DMS79 treated with DMSO at 0.1 percent for 48 hours (cell line): ENCODE data around the gene SCEL.

Experiments
- DNase-seq: peaks from one replicate; lab custom pipeline; 2025; lab: John Stamatoyannopoulos, UW

SCEL gene

DNA sequence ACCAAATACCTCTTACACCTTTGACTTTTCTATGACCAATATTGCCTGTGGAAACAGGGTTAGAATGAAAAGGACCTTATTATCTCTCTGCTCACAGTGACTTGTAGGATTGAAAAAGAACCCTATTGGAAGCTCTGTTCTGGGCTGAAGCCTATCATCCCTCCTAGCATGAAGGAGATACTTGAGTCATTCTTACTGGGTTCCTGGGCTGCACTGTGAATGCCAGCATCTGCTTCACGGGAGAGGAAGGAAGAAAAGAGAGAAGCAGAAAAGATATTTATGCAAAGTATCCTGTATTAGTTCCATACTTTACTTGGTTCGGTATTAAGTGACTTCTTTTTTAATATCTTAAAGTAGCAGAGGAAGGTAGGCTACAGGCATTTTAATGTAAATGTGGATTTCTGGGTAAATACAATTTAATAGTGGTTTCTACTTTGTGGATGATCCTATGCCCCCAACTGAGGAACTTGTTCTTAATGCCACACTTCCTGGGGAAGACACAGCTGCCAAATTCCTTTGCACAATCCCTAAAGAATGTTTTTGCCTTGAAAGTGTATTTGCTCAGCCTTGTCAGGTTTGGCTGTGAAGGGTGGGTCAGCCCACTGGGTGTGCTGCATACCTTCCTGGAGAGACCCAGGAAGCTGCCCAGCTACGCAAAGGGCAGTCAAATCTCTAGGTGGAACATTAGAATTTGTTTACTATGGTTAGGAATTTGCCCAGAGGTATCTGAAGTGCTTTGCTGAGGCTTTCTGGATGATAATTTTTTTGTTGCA lies 13.7 kb upstream of the SCEL start:
- no peak for DNase-seq

DNA sequence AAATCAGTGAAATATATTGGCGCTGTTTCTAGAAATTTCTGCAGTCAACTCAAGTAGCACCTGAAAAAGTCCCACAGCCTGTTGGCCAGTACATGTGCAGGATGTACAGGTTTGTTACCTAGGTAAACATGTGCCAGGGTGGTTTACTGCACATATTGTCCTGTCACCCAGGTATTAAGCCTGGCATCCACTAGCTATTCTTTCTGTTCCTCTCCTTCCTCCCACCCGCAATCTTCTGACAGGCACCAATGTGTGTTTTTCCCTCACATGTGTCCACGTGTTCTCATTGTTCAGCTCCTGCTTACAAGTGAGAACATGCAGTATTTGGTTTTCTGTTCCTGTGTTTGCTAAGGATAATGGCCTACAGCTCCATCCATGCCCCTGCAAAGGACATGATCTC lies 13.1 kb upstream of the SCEL start:
- no peak for DNase-seq

DNA sequence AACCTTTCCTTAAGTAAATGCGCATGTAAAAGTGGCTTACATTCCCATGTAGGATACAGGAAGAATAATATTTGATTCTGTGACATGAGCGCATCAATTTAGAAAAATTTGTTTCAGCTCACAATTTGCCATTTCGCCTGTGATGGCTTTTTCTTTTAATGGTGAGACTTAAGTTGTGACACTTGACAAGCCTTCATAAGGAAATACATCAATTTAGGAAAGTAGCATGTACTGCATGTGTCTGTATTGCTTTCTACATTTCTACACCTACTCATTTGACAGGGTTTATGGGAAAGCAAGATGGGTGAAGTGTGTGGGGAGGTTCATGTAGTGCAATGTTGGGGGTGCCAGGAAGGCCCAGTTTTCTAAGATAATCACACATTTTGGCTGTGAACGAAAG lies 12.1 kb upstream of the SCEL start:
- DNase-seq: no peak

DNA sequence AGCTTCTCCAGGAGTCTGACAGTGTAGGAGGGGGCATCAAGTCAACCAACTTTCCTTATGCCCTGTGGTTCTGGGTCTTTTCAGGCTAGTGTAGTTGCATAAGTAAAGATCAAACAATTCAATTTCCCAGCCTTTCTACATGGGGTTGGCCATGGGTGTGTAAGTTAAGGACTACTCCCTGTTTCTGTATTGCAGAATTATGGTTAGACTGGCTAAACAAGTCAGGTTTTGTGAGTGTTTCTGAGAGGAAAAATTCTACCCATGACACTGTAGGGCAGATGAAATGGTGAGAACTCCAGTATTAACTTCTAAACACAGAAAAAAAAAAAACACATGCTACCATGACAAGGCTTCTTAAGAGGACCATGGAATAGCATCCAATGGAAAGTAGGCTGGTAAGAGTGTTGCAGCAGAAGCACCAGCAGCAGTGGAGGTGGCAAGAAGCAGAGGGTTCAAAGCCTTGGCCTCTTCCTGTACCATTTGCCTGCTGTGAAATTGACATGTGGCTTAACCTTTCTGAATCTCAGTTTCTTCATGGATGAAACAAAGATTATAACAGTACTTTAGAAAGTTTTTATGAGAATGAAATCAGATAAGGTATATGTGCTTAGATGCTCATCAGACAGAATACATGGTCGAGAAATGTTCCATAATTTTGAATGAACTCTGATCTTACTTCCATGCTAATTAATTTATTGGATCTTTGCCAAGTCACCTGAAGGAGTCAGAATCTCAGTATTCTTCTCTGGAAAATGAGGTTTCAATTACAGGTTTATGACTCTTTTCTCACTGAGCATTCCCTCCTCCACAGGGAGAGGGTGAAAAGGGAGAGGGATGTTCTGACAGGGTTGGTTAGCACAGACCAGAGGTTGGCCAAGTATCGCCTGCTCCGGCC lies 11.4 kb upstream of the SCEL start:
- no peak for DNase-seq

DNA sequence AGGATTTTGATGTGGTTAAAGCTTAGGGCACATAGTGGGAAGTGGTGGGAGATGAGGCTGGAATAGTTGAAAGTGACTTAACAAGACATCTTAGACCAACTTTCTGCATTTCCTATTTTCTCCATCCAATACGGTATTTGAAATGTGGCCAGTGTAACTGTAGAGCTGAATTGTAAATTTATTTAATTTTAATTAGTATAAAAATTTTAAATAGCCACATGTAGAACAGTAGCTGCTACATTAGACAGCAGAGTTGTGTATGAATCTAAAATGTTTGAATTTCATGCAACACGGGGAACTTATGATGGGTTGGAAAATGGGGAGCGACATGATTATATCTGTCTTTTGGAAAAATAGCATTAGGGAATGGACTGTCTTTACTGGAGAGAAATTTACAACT lies 7.1 kb upstream of the SCEL start:
- no peak for DNase-seq

DNA sequence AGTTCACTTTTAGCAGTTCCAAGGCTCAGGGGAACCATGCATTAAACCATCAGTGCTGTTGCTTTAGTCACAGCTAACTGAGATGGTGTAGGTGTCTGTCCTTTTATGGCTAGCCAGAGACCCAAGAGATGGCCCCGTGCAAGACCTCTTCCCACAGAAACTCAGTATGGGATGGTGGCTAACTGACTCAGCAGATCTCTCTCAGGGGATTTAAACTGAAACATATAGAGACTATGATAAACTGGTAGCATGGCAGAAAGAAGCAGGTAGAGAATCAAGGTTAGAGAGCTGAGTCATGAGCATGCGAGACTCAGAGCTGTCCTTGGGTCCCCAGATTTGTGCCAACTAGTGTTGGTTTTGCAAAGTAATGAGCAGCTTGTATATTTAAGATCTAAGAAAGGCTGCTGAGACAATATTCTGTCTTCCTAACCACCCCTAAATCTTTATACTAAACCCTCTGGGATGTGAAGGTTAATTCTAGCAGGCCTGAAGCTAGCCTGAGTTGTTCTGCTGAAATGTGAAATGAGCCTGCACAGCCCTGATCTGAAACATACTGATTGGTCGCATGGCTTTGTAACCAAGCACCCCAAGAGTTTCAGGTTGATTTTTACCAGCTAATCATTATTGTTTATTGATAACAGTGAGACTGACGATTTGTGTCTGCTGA lies 6.5 kb upstream of the SCEL start:
- no peak for DNase-seq

DNA sequence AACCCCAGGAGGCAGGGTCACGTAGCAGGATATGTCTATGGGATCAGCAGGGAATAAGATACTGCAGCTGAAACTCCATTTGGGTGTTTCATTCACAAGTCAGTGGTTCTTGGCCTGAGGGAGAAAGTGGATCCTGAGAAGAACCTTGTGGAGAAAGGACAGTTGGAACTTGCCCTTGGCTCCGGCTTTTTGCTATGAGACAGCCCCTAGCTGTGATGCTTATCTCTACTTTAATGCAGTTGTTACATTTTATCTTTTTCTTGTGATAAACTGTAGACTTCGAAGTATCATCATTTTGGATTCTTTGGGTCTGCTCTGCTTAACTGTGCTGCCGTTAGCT lies 6.0 kb upstream of the SCEL start:
- DNase-seq: no peak

DNA sequence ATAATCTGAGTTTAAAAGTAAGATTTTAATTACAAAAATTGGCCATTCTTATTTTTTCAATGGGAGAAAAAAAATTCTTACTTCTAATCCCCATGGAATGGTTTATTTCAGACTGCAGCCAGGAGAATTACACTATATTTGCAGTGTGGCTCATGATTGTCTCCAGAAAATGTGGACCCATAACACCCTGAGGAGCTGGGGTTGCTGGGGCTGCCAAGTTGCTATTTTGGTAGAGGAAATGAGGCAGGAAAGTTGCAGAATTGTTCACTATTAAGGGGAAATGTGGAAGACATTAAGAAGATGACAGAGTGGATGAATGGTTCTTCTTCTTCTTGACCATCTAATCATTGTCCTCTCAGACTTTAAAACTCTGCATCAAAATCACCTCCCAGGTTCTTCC lies 4.6 kb upstream of the SCEL start:
- DNase-seq: no peak

DNA sequence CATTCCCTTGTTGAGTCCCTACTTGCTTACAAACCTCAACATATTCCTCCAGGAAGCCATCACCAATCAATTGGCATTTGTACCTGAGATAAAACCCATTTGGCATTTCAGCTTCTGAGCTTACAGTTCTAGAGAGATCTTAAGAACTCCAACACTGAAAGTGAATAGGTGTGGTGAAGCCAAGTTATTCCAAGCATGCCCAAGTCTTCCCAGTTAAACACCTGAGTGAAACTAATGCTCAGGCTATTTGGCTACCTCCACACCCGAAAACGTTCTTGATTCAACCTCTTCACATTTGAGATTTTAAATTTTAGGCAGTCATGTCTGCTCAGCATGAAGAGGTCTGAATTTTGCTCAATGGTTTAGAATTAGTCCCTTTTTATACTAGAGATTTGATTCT lies 2.5 kb upstream of the SCEL start:
- no peak for DNase-seq

DNA sequence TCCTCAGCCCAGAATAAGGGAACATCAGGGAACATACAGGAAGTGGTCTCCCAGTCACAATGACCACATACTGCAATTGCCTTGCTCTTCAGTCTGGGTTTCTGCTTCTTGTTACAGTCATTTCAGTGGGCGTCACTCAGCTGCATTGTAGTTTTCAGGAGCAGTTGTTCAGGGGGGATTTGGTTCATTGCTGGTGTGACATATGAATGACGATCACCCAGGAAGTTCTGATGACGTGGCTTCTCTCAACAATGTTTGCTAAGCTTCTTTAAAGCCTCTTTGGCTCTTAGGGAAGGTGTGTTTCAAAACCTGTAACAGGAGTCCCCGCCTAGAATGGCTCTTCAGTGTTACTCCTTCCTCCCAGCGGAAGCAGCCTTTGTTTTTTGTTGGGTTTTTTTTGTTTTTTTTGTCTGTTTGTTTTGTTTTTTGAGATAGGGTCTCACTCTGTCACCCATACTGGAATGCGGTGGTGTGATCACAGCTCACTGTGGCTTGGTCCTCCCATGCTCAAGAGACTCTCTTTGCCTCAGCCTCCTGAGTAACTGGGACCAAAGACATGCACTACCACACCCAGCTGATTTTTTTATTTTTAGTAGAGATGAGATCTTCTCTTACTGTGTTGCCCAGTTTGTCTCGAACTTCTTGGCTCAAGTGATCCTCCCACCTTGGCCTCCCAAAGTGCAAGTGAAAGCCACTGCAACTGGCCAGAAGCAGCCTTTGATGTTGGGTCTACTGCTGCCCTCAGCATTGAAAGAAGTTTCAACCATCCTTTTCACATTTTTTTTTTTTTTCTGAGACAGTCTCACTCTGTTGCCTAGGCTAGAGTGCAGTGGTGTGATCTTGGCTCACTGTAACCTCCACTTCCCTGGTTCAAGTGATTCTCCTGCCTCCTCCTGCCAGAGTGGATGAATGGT lies 1.4 kb upstream of the SCEL start:
- no peak for DNase-seq

DNA sequence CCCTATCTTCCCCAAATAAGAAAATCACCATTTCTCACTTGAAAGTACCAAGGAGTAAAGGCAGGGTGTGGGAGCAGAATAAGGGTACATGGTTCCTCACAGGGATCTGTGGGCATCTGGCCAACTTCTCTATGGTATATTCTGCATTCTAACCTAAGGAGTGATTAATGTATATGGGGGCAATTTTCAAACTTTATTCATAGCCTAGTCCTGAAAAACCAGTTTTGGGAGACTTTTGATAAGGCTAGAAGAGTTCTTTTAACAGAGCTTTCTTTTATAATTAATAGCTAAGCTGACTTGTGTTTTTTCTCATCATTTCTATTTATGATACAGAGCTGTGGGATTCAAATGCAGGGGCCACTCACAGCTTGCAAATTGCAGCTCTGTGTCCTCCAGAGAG lies 852 bp downstream of the SCEL start:
- no peak for DNase-seq

DNA sequence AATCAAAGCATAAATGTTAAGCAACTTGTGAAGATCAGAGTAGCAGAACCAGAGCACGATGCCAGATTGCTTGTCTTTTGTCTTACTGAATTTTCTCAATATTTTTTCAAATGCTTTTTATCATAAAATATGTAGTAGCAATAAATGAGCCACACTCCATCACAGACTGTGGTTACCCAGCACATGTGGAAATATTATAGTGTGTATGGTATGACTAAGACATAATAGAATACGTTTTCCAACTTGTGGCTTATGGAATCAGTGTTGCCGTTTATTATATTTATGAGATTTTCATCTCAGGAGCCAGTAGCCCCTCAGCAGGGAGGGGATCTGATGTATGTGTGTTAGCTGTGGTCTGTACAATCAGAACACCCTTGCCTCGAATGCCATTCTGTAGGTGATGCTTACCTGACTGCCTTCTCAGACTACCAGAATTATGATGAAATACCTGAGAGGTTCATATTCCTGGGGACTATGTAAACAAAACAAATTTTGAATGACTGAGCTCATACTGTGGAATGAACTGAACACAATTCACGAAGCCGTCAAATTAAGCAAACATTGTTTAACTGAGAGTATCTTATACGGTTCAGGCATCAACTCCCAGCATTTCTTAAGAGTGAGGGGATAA lies 1.9 kb downstream of the SCEL start:
- DNase-seq: no peak

DNA sequence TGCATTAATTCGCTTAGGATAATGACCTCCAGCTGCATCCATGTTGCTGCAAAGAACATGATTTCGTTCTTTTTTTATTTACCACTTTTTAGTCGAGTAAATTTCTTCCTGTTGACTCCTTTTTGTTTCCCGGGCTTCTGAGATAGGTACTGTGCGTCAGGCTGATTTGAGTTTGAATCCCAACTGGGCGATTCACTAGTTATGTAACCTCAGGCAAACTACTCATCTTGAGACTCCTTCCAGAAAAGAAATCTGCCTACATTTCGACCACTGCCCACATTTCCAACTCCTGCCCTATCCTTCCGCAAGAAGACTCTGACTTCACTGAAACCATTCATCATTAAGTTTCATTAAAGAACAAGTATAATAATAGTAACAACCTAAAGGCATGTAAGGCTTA lies 8.2 kb downstream of the SCEL start:
- DNase-seq: no peak

DNA sequence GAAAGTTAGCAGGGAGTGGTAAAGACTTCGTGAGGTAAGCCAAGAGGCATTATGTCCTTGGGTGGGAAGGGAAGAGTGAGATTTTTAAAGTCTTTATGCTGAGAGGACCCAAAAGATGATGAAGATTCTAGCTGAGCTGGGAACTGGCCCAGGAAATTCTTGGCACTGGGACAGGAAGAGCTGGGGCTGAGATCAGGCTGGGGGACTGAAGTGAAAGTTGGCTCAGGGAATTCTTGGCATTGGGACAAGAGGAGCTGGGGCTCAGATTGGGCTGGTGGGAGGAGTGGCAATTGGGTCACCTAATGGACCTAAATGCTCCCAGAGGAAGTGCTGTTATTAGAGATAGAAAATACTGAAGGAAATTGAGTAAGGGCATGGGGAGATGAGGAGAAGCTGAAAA lies 8.8 kb downstream of the SCEL start:
- DNase-seq: no peak

DNA sequence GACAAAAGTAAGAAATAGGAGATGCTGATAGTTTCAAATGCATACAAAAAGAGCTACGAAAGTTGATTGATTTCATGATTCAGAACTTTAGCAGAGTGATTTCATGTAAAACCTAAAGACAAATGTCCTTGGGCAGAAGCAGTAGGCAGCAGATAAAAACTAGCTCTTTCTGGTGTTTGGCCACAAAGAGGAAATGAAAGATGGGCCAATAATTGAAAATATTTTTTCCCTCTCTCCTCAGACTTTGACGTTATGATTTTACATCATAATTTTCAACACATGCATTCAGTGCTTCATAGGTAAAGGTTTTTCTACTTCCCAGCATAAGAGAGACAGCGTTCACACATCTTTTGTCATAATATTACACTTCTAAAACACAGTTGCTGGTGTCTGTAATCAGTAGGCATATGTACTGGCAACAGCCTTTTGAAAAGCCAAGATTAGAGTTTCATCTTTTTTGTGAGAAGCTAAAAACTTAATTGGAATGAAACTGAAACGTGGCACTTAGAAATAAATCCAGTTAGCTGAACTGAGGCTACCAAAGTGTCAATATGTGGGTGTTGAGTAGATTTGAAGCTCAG lies 9.3 kb downstream of the SCEL start:
- no peak for DNase-seq

DNA sequence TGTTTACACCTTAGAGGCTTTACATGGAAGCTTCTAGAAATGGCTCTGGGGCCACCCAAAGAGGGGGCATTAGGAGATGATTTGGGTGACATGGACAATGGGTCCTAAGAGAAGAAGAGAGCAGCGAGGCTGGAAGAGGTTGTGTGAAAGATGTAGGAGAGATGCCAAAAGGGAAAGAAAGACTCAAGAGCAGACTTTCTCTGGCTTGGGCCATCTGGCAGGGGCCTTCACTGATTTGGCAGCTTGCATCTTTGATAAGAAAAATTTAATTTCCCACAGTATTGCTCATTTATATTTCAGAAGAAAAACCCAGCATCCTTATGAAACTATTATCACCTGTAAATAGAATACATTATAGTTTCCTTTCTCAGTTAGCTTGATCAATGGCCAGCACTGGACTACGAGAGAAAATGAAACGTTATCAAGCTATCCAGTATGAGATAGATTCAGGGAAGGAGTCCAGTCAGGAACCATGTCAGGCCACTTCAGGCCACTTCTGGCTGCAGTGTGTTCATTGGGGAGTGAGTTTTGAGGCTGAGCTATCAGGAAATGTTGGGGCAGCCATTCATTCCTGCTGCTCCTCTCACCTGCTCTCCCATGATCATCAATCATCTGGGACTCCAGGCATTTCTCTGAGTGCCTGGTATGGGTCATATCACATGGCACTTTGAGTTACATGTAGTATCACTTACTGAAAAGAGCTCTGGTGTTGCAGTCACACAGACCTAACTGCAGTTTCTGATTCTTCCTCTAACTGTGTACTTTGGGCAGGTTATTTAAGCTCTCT lies 10.3 kb downstream of the SCEL start:
- no peak for DNase-seq

DNA sequence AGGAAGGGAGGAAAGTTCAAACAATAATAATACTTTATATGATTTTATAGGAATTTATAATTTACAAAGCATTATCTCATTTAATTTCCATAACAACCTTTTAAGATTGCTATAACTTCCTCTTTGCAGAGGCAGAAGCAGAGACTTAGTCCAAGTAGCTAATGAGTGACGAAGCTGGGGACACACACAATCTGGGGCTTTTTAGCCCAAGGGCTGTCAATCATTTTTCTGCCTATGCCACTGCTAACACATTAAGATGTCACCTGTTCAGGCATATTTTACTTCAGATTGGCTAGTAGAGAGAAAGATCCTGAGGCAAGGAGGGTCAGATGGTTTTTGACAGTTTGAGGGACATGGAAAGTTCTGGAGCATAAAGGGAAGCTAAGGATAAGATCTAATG lies 12.6 kb downstream of the SCEL start:
- no peak for DNase-seq

DNA sequence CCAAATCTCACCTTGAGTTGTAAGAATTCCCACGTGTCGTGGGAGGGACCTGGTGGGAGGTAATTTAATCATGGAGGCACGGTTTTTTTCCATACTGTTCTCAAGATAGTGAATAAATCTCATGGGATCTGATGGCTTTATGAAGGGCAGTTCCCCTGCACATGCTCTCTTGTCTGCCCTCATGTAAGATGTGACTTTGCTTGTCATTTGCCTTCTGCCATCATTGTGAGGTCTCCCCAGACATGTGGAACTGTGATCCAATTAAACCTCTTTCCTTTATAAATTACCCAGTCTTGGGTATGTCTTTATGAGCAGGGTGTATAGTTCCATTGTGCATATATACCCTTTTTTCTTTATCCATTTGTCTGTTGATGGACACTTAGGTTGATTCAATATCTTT lies 13.1 kb downstream of the SCEL start:
- no peak for DNase-seq

DNA sequence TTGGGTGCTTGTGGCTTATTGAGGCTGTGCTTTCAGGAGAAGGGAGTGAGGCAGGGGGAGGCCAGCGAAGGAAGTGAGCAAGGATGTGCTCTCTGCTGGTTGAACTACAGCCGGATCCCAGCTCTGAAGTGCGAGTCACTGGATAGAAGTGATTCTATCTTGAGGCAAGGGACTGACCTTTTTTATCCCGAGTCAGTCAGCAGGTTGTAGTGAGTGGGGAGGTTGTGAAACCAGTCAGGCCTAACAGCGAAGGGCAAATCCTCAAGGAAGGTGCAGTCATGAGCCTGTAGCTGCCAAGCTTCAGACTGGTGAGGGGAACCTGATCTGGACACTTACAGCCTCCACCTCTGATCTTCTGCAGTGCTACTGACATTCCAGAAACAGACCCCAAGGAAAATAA lies 18.6 kb downstream of the SCEL start:
- no peak for DNase-seq

DNA sequence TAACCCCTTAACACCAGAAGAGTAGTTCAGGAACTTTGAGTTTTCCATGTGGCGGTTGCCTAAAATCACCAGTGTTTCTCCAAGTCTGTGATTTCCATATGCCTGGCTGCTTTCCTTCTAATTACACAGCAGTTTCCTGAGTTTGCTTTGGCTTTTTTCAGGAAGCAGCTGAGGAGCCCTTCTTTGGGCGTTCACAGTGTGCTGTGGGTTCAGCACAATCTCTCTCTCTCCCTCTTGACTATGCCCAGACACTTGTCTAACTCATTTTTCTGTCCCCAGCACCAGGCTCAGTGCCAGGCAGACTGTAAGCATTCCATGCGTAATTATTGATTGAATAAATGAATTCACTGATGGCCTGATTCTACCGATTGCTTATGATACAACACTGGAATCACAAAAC lies 19.7 kb downstream of the SCEL start:
- no peak for DNase-seq
